GM20431 (cell line): Measurements from ENCODE around the gene KDM4B.
"Not testable (repeated sequence)": the region's sequence is repeated elsewhere in the genome, so short reads cannot be mapped to it uniquely, and the experiment has no call there.

Experiments used
- in situ Hi-C: fragments of 300-500 bp; cut with MseI, MboI; formaldehyde crosslinking; loops from one replicate; pipeline ENCODE4 v1.15.0; 2020; ENCODE audit warnings: low sequenced_read_pairs; ENCODE audit not compliant: unreplicated experiment

KDM4B gene

DNA sequence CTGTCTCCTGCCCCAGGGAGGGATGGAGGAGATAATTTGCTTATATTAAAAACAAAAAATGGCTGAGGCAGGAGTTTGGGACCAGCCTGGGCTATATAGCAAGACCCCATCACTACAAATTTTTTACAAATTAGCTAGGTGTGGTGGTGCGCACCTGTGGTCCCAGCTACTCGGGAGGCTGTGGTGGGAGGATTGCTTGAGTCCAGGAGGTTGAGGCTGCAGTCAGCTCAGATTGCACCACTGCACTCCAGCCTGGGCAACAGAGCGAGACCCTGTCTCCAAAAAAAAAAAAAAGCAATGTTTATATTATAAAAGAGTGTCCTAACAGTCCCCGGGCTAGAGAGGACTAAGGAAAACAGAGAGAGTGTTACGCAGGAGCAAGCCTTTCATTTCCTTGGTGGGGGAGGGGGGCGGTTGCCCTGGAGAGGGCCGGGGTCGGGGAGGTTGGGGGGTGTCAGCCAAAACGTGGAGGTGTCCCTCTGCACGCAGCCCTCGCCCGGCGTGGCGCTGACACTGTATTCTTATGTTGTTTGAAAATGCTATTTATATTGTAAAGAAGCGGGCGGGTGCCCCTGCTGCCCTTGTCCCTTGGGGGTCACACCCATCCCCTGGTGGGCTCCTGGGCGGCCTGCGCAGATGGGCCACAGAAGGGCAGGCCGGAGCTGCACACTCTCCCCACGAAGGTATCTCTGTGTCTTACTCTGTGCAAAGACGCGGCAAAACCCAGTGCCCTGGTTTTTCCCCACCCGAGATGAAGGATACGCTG is 184.0 kb downstream of the KDM4B start:
- in situ Hi-C loops: no loop called here

DNA sequence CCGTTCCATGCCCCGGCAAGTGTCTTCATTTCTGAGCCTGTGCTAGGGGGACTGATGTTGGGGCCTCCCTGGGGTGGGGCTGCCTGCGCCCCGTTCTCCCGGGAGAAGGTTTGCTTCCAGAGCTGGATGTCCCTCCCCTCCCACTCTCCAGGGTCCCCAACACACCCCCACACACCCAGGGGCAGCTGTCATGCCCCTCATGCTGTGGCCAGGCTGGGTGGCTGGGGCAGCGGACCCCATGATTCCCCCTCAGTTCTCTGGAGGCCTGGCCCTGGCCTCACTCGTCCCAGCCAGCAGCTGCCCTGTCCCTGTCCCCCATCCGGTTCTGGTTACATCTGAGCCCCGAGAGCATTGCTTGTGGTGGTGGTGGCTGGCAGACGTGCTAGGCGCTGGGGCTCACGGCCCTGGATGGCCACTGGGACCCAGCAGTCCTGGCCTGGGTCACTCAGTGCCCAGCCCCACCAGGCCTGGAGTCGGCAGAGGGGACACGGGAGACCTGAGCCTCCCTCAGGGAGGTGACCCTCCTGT is 184.8 kb downstream of the KDM4B start:
- in situ Hi-C loops: no loop called here

DNA sequence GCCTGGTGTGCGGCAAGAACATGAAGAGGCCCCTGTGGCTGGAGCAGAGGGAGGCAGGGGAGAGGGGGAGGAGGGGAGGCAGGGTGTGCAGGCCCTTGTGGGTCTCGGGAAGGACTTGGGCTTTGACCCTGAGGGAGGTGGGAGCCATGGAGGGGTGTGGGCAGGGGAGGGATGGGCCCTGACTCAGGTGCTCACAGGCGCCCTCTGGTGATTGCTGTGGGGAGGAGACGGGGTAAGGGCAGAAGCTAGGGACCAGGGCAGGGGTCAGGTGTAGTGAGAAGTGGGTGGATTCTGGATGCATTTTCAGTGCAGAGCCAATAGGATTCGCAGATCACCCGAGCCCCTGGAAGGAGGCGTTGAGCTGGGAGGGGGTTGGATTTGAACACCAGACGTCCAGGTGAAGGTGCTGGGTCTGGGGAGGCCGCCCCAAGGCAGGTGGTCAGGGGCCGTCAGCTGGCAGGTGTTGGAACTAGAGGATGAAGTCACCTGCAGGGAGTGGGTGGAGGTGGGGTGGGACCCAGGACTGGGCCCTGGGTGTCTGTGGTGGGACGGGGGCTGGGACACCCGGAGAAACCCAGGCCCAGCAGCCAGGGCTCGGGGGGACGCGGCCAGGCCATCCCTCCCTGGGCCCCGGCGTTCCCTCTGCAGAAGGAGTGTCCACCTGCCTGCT is 185.4 kb downstream of the KDM4B start:
- in situ Hi-C loops: no loop called here

DNA sequence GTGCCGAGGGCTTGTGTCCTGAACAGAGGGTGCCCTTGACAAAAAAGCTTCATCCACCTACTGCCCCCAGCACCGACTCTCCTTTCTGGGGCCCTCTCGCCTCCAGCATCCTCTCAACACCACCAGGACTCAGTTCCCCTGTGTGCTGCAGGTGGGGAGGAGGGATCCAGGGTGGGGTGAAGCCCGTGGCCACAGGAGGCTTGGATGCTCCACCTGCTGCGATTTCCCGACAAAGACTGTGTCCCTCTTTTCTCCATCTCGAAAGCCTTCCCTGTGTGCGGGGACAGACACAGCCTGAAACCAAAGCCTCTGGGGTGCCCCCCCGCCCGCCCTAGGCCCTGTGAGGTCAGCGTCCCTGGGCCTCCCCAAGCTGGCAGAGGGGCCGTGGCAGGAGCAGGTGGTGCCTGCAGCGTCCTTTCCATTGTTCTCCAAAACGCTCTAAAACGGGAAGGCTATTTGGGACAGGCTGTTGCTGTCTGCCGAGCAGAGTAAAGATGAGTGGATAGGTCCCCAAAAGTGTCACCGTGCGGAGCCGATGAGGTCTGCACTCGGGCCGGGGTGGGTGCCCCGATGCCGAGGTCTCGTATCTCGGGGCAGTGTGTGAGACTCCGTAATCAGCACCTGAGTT is 186.0 kb downstream of the KDM4B start:
- in situ Hi-C loops: no loop called here

DNA sequence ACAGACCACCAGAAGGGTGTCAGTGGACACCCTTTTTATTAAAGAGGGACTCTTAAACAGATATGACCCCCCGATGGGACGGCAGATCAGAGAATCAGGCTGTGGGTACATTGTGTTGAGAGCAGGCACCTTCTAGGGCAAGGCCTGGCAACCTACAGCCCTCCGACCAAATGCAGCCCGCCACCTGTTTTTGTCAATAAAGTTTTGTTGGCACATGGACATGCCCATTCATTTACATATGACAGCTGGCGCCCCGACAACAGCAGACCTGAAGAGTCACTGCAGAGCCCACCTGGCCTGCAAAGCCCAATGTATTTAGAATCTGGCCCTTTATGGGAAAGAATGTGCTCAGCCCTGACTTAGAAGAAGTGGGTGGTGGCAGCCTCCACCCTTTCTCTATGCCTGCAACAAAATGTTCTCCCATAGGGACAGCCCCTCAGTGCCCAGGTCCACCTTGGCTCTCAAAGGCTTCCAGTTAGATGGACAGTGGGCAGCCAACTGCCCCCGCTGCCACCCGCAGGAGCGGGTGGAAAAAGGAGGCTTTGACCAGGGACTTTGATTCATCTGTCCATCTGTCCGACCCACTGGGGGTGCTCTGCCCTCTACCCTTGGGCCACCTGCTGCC is 186.8 kb downstream of the KDM4B start:
- in situ Hi-C loops: no loop called here

DNA sequence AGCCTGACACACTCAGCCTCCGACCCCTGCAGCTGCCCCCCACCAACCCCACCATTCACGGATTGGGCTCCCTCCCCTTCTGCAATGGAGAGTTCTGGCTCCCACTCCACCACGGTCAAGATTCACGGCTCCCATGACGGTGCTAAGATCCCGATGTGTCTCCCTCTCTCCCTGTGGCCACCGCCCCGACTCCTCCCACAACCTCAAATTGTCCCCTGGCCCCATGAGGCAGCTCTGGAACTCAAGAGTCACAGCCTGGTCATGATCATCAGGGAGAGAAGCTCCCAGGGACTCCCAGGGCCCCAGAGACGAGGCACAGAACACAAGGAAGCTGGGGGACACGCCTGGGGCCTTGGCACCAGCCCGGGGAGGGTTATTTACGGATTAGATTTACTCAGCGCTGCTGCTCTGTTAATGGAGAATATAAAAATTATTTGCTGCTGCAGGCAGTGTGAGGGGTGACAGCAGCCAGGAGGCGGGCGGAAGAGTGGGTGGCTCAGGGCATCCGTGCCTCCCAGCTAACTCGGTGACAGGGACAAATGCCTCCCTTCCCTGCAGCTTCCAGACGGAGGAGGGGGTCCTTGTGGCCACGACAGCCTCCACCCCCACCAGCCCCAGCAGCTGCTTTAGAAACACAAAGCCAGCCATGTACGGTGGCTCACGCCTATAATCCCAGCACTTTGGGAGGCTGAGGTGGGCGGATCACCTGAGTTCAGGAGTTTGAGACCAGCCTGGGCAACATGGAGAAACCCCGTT is 187.5 kb downstream of the KDM4B start:
- in situ Hi-C loops: no loop called here

DNA sequence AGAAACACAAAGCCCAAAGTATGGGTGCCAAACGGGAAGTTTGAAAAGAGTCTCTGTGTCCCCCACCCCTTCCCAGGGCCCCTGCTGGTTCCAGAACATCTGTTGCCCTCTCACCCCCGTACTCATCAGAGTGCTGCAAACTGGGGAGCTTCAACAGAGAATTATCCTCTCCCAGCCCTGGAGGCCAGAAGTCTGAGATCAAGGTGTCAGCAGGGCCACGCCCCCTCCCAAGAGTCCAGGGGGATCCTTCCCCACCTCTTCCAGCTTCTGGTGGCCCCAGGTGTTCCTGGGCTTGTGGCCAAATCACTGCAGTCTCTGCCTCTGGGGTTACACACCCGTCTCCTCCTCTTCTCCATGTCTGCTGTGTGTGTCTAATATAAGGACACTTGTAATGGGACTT is 188.3 kb downstream of the KDM4B start:
- in situ Hi-C loops: no loop called here

DNA sequence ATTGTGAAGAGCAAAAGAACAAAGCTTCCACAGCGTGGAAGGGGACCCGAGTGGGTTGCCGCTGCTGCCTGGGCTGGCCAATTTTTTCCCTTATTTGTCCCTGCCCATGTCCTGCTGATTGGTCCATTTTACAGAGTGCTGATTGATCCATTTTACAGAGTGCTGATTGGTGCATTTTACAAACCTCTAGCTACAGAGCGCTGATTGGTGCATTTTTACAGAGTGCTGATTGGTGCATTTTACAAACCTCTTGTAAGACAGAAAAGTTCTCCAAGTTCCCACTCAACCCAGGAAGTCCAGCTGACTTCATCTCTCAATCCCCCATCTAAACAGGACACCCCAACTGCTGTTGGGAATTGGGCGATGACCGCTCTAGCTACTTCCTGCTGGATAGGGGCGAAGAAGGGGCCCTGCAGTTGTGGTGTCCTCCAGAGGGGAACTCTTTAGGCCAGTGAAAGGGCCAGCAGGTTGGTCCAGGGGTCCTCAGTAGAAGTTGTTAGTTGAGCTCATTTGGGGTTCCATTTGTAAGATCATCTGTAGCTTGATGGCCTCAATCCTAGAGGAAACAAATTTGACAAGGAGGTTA is 189.7 kb downstream of the KDM4B start:
- in situ Hi-C loops: not testable (repeated sequence)

DNA sequence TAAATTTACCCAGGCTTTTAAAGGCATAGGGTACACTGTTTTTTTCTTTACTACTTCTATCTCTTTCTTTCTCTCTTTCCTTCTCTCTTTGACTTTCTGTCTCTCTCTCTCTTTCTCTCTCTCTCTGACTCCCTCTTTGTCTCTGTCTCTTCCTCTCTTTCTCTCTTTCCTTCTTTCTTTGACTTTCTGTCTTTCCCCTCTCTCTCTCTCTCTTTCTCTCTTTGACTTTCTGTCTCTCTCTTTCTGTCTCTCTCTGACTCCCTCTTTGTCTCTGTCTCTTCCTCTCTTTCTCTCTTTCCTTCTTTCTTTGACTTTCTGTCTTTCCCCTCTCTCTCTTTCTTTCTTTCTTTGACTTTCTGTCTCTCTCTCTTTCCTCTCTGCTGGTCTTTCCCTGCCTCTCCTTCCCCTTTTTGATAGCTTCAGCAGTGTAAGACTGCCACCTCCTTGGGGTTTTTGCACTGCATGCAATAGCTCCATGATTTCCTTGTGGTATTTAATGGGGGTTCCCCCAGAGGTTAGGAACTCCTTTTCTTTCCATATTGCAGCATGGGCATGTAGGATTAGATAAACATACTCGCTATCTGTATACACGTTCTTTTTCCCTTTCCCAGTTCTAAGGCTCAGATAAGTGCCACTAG is 191.4 kb downstream of the KDM4B start:
- in situ Hi-C loops: not testable (repeated sequence)

DNA sequence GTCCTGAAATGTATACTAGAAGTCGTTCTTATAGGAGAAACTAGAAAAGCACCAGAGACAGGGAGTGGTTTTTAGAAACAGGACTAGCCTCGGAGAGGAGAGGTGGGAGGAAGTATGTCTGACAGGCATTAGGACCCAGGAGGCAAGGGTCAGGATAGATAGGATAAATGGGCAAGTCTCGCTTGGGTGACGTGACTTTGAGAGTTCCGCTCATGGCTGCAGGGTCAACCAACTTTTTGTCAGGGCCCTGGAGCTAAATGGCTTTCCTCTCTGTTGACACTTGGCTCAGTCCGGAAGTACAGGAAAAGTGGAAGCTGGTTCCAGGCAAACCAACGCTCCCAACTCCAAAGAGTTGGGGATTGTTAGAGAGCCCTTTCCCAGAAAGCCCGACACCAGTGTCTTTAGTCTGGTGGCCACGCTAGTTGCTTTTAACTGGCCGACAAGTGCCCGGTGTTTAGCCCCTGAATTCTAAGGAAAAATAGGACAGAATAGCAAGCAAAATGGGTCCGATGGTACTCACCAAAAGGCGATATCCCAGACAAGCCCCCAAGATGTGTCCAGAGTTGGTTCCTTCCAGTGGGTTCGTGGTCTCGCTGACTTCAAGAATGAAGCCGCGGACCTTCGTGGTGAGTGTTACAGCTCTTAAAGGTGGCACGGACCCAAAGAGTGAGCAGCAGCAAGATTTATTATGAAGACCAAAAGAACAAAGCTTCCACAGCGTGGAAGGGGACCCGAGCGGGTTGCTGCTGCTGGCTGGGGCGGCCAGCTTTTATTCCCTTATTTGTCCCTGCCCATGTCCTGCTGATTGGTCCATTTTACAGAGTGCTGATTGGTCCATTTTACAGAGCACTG is 196.2 kb downstream of the KDM4B start:
- in situ Hi-C loops: not testable (repeated sequence)

DNA sequence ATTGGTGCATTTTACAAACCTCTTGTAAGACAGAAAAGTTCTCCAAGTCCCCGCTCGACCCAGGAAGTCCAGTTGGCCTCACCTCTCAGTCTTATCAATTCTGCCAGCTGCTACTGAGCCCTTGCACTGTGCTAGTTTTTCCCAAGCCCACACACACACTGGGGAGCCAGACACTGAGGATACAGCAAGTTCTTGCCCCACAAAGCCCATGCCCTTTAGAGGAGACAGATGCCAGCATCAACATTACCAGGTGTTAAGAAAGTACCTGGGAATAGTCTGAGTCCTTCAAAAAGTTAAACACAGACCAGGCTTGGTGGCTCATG is 196.7 kb downstream of the KDM4B start:
- in situ Hi-C loops: no loop called here

DNA sequence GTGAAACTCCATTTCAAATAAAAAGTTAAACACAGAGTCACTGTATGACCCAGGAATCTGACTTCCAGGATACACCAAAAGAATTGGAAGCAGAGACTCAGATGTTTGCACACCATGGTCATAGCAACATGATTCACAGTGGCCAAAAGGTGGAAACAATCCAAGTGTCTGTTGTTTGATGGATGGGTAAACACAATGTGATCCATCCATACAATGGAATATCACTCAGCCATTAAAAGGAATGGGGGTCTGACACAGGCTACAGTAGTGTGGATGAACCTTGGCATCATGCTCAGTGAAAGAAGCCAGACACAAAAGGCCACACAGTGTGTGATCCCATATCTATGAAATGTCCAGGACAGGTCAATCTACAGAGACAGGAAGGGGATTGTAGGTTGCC is 197.3 kb downstream of the KDM4B start:
- in situ Hi-C loops: no loop called here

DNA sequence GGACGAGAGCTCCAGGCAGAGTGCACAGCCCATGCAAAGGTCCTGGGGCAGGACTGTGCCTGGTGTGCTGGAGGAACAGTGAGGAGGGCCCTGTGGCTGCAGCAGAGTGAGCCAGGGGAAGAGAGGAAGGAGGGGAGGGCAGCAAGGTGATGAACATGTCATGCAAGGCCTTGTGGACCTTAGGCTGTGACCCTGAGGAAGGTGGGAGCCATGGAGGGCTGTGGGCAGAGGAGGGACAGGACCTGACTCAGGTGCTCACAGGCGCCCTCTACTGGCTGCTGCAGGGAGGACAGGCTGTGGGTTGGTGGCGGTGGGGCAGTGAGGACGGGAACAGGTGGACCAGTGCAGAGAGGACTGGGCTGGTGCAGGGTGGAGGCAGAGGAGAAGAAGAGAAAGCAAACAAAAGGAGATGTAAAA is 201.4 kb downstream of the KDM4B start:
- in situ Hi-C loops: no loop called here

DNA sequence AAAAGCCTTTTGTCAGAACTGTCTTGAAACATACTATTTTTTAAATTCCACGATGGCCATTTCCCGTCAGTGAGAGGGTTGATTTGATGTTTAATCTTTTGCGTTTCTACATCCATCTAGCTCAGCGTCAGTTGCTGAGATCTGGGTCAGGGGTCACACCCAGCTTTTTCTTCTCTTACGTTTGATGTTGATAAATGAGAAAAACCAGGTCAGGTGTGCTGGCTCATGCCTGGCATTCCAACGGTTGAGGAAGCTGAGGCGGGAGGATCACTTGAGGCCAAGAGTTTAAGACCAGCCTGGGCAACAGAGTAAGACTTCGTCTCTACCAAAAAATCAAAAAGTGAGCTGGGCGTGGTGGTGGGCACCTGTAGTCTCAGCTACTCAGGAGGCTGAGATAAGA is 202.8 kb downstream of the KDM4B start:
- in situ Hi-C loops: no loop called here

DNA sequence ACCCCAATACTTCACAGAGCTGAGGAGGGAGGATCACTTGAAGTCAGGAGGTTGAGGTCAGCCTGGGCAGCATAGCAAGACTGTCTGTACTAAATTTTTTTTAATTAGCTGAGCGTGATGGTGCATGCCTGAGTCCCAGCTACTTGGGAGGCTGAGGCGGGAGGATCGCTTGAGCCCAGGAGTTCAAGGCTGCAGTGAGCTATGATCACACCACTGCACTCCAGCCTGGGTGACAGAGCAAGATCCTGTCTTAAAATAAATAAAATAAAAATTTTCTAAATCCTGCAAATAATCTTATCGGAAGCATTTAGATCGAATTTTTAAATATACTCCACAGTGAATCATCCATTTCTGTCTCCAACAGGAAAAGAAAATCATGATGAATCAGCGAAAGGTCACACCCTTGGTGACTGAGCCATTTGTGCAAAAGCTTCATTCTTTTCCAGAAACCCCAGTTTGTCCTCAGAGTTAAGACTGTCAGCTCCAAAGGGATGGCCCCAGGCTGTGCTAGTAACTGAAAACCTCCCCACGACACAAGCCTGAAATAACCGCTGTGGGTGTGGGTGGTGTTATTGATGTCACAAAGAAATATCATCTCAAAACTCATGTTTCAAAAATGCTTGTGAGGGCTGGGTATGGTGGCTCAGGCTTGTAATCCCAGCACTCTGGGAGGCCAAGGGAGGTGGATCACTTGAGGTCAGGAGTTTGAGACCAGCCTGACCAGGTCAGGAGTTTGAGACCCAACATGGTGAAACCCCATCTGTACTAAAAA is 204.1 kb downstream of the KDM4B start:
- in situ Hi-C loops: no loop called here

DNA sequence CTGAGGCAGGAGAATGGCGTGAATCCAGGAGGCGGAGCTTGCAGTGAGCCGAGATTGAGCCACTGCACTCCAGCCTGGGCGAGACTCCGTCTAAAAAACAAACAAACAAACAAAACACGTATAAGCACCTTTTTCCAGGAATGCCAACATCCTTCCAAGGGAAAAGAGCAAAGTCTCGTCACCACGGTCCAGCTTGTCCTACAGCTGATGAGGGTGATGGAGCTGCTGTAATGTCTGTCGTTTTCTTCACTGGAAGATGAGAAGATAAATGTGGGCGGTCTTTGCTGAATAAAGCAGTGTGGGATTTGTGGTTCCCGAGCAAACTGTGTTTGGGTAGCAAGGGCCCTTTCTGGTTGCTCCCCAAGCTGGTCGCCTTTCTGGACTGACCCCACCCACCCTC is 205.1 kb downstream of the KDM4B start:
- in situ Hi-C loops: no loop called here

DNA sequence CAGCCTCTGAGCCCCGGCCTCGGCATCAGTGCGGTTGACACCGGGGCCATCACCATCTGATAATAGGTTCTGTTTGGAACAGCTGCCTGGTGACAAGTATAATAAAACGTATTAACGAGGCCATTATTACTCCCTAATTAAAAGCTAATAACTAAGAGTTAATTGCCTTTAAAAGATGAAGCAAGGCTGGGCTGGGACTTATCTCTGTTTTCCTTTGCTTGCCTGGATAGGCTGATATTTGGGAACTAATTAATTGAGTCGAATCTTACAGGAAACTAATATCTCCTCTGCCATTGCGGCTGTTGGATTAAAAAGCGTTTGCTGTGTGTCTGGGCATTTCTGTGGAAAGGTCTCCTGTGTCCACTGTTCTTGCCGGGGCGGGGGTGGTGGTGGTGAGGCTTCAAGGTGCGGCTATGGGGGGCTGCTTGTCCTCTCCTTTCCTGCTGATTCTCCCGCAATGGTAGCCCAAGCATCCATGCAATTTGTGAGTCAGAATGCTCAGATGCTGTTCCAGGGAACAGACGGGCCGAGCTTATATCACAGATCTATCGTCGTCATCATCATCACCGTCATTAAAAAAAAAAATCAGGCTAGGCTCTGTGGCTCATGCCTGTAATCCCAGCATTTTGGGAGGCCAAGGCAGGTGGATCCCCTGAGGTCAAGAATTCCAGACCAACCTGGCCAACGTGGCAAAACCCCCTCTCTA is 209.0 kb downstream of the KDM4B start:
- in situ Hi-C loops: no loop called here
